ENCODE data around the gene PANK2.
"Not testable (repeated sequence)": the region's sequence is repeated elsewhere in the genome, so short reads cannot be mapped to it uniquely, and the experiment has no call there.

Gene PANK2

DNA sequence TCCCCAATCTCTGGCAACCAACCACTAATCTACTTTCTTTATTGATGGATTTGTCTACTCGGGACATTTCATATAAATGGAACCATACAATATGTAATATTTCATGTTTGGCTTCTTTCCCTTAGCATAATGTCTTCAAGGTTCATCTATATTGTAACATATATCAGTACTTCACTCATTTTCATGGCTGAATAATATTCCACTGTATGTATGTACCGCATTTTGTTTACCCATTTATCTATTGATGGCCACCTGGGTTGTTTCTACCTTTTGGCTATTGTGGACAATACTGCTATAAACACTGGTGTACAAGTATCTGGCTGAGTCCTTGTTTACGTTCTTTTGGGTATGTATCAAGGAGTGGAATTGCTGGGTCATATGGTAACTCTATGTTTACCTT lies 48.4 kb downstream of the PANK2 start:
- DNase-seq (ENCODE audit: low spot score) = no peak
- TF ChIP-seq, protein P1, sequence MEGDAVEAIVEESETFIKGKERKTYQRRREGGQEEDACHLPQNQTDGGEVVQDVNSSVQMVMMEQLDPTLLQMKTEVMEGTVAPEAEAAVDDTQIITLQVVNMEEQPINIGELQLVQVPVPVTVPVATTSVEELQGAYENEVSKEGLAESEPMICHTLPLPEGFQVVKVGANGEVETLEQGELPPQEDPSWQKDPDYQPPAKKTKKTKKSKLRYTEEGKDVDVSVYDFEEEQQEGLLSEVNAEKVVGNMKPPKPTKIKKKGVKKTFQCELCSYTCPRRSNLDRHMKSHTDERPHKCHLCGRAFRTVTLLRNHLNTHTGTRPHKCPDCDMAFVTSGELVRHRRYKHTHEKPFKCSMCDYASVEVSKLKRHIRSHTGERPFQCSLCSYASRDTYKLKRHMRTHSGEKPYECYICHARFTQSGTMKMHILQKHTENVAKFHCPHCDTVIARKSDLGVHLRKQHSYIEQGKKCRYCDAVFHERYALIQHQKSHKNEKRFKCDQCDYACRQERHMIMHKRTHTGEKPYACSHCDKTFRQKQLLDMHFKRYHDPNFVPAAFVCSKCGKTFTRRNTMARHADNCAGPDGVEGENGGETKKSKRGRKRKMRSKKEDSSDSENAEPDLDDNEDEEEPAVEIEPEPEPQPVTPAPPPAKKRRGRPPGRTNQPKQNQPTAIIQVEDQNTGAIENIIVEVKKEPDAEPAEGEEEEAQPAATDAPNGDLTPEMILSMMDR (IDR thresholded peaks at IDR 0.05; ENCODE audit: extremely low read depth, insufficient read depth, missing control alignments) = no peak
- in situ Hi-C loops (cut with MboI; ENCODE audit: low pct_unique_long_range_greater_than_20kb, low sequenced_read_pairs, unreplicated experiment) = no loop called here

DNA sequence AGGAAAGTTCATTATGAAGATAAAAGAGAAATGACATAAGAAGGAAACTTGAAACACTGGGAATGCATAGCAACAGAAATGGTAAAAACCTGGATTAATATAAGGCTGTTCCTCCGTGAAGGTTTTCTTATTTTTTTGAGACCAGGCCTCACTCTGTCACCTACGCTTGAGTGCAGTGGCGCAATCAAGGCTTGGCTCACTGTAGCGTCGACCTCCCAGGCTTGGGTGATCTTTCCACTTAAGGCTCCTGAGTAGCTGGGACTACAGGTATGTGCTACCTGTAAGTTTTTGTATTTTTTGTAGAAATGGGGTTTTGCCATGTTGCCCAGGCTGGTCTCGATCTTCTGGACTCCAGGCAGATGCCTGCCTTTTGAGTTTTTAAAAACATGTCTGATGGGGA lies 51.7 kb downstream of the PANK2 start:
- TF ChIP-seq, protein P1 (IDR thresholded peaks at IDR 0.05; ENCODE audit: extremely low read depth, insufficient read depth, missing control alignments) = no peak
- in situ Hi-C loops (cut with MboI; ENCODE audit: low pct_unique_long_range_greater_than_20kb, low sequenced_read_pairs, unreplicated experiment) = no loop called here
- no peak for DNase-seq (ENCODE audit: low spot score)

DNA sequence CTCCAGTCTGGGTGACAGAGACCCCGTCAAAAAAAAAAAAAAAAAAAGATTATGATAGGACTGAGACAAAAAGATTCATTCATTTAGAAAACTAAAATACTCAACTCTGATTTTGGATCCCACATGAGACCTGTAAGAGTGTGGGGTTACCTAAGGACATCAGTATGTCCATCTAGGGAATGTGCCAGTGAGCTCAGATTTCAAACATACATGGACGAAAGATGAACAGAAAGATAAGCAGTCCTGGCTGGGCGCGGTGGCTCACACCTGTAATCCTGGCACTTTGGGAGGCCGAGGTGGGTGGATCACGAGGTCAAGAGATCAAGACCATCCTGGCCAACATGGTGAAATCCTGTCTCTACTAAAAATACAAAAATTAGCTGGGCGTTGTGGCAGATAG lies 57.5 kb downstream of the PANK2 start:
- in situ Hi-C loops (cut with MboI; ENCODE audit: low pct_unique_long_range_greater_than_20kb, low sequenced_read_pairs, unreplicated experiment); DNase-seq (ENCODE audit: low spot score): not testable (repeated sequence)

DNA sequence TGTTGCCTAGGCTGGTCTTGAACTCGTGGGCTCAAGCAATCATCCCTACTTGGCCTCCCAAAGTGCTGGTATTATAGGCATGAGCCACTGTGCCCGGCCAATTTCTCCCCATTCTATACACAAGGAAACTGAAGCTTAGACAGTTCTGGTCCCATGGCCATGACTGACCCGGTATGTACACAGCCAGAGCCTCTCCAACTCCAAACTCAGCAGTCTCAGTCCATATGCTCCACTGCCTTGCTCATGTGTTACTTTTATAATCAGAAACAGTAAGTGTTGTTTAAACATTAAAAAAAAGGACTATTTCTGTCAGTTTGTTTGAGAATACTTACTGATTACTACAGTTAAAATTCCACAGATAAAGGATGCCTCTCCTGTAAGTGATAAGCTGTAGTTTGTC lies 75.5 kb downstream of the PANK2 start:
- no peak for DNase-seq (ENCODE audit: low spot score)
- TF ChIP-seq, protein P1 (IDR thresholded peaks at IDR 0.05; ENCODE audit: extremely low read depth, insufficient read depth, missing control alignments) = no peak
- in situ Hi-C loops (cut with MboI; ENCODE audit: low pct_unique_long_range_greater_than_20kb, low sequenced_read_pairs, unreplicated experiment) = no loop called here

DNA sequence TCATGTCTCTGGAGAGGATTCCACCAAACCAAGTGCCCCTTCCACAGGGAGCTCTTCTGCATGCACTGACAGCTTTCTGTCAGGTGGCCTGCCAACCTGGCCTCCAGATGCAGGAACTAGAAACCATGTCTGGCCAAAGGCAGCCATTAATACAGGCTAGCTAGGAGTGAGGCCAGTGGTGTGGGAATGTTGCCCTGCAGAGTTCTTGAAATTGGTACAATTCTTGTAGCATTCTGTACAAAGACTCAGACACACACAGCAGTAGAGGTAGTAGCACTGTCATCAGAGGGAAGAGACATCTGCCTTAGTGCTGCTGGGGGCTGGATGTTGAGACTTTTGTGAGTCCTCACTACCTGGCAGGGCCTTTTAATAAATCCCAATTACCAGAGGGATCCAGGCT lies 77.4 kb downstream of the PANK2 start:
- DNase-seq (ENCODE audit: low spot score) = no peak
- in situ Hi-C loops (cut with MboI; ENCODE audit: low pct_unique_long_range_greater_than_20kb, low sequenced_read_pairs, unreplicated experiment) = no loop called here
- TF ChIP-seq, protein P1 (IDR thresholded peaks at IDR 0.05; ENCODE audit: extremely low read depth, insufficient read depth, missing control alignments) = no peak

DNA sequence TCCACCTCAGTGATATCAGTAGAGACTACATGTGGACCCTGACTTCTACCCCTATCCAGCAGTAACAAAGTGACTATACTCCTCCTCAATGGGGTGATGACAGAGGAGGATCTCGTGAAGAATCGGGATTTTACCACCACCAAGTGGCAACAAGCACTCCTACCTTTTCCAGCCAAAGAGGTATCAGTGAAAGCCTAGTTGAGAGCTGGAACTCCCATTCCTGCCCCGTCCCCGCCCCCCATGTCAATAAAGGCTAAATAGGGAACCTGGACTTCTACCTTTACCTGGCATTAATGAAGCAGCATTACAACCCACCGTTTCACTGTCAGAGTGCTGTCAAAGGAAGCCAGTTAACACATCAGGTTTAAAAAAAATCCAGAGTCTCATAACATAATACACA lies 80.8 kb downstream of the PANK2 start:
- in situ Hi-C loops (cut with MboI; ENCODE audit: low pct_unique_long_range_greater_than_20kb, low sequenced_read_pairs, unreplicated experiment) = no loop called here
- no peak for DNase-seq (ENCODE audit: low spot score)
- TF ChIP-seq, protein P1 (IDR thresholded peaks at IDR 0.05; ENCODE audit: extremely low read depth, insufficient read depth, missing control alignments) = no peak

DNA sequence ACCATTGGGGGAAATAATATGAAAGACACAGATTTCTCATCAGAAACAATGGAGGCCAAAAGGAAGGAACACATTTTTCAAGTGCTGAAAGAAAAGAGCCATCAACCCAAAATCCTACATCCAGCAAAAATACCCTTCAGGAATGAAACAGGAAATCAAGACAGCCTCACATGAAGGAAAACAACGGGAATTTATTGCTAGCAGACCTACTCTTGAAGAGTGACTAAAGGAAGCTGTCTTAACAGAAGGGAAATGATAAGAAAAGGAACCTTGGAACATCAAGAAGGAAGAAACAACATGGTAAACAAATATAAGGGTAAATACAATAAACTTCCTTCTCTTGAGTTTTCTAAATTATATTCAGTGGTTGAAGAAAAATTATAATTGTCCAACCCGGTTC lies 82.0 kb downstream of the PANK2 start:
- TF ChIP-seq, protein P1 (IDR thresholded peaks at IDR 0.05; ENCODE audit: extremely low read depth, insufficient read depth, missing control alignments) = no peak
- DNase-seq (ENCODE audit: low spot score) = no peak
- in situ Hi-C loops (cut with MboI; ENCODE audit: low pct_unique_long_range_greater_than_20kb, low sequenced_read_pairs, unreplicated experiment) = no loop called here

Measured in GM13977 (cell line).